Central memory CD4-positive, alpha-beta T cell (primary cell): ENCODE results near the gene CAPN5.
"Not testable (repeated sequence)": the region's sequence is repeated elsewhere in the genome, so short reads cannot be mapped to it uniquely, and the experiment has no call there.

Source experiments
- DNase-seq: peaks from one replicate; pipeline ENCODE4 v3.0.0; 2022
- total RNA-seq, 3 experiments: gene quantifications; one replicate each; lab custom pipeline; 2026; lab: John Stamatoyannopoulos, UW

The CAPN5 gene
- total RNA-seq: 0.21 to 3.9 (median 2.3) reads per million in 3 experiments

DNA sequence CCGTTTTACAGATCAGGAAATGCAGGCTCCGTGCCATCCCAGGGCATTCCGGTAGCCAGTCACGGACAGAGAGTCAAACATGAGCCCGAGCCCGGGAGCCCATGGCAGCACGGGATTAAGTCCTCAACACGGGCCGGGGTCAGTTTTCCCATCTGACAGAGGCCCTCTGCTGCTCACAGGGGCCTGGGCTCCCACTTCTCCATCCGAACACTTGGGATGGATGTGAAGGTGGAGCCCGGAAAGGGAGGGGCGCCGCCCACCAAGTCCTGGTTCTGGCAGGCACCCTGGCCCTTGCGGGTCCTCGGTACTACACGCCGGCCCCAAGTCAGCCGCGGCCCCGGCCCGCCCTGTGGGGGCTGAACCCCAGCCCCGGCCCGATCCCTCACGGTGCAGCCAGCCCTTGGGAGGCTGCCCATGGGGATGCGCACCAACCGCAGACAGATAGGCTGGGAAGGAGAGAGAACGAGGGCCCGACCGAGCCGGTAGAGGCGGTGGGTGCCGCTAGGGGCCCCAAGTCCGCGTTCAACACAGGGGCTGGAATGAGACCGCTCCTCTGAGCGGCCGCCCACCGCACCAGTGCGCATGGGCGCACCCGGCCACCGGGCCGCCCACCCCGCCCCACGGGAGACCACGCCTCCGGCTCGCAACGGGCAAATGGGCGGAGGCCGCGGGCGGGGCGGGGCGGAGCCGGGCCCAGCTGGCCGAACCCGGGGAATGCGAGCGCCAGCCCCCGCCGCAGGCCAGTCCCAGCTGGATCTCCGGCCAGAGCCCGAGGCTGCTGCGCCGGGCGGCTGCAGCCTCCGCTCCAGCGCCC lies at the start of gene CAPN5:
Gene CAPN5, plus strand, starts transcription at position 743 of the 814 bp plus-strand sequence. CDS start 17,916 bp downstream, outside the sequence.
- DNase-seq: peak; percentile 83

DNA sequence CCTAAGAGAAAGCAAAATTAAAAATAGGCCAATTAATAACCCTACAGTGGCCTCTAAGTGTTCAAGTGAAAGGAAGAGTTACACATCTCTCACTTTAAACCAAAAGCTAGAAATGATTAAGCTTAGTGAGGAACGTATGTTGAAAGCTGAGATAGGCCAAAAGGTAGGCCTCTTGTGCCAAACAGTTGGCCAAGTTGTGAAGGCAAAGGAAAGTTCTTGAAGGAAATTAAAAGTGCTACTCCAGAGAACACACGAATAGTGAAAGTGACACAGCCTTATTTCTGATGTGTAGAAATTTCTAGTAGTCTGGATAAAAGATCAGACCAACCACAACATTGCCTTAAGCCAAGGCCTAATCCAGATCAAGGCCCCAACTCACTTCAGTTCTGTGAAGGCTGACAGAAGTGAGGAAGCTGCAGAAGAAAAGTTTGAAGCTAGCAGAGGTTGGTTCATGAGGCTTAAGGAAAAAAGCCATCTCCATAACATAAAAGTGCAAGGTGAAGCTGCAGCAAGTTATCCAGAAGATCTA lies 48.3 kb upstream of the CAPN5 start:
- not testable (repeated sequence) for DNase-seq

DNA sequence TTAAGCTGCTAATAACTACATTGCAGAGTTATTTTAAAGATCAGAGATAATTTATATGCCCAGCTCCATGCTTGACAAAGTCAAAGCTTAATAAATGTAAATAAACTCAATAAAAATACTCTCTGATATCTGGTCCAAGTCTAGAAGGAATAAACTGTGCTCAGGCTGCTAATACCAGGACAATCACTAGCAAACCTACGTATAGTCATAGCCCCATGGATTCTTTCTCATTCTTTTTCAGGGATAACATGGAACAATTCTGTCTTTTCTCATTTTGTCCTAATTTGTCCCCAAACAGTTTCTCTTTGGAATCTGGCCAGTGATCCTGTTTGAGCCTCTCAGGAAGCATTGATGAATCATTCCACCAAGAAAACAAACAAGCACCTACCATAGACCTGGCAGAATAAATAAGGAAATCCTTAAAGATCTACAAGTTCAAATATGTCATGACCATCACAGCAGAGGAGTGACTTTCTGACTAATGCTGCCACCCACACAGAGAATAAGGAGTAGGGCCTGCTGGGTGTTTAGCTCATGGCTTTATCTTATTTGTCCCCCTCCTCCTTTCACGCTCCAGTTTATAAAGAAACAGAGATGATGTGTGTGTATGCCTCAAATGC lies 46.7 kb upstream of the CAPN5 start:
- DNase-seq: no peak

GRCh38 chr11:77020734-77021133 lies 46.0 kb upstream of the CAPN5 start:
- no peak for DNase-seq

GRCh38 chr11:77024745-77025144 lies 42.0 kb upstream of the CAPN5 start:
- DNase-seq: no peak

DNA sequence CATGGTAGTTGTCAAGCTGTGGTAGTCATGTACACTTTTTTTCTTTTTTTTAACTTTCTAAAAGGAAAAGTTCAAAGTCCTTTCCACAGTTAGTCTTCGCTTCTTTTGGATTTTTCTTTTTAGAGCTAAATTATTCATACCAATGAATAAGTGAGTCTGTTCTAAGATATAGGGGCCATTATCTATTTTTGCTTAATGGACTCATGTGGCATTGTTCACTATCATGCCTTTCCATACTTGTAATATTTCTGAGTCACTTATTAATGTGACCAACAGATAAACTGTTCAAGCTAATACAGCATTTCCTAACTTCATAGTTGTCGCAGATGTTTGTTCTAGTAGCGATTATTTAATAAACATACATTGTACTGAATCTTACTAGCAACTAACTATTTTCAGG lies 40.5 kb upstream of the CAPN5 start:
- DNase-seq: no peak

GRCh38 chr11:77026743-77027142 lies 40.0 kb upstream of the CAPN5 start:
- DNase-seq: no peak

- DNase-seq: no peak
Measured at GRCh38 chr11:77027275-77027674, 39.5 kb upstream of the CAPN5 start.

DNA sequence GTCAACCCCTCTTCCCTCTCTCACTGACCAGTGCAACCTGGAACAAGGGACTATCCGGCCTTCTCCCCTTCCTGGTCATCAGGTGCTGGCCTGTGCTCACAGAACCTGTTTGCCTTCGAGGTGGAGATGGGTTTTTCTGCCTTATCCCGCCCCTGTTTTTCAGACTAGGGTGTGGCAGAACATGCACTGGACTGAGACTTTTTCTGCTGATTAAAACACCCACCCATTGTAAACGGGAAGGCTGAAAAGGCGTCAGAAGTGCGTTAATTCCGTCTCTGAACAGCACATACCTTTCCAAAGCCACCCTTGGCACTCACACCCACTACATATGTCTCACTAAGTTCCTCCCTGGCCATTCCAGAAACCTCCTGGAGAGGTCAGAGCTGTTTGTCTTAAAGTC lies 36.9 kb upstream of the CAPN5 start:
- DNase-seq: no peak

GRCh38 chr11:77030834-77031414 lies 35.8 kb upstream of the CAPN5 start:
- no peak for DNase-seq

GRCh38 chr11:77031599-77031998 lies 35.2 kb upstream of the CAPN5 start:
- no peak for DNase-seq

DNA sequence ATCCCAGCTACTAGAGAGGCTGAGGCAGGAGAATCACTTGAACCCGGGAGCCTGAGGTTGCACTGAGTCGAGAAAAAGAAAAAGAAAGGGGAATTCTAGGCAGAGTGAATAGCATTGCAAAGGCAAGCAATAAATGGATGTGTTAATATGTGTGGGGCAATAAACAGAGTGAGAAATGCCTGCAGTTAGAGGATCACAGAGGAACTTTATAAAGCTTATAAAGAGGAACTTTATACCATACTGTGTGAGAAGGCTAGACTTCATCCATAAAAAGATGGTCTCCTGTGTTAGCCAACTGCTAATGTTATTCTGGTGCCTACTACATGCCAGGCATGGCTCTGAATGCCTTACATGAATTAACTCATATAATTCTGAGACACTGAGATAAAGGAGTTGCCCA lies 31.7 kb upstream of the CAPN5 start:
- no peak for DNase-seq

- no peak for DNase-seq
Measured at GRCh38 chr11:77035580-77035979, 31.2 kb upstream of the CAPN5 start.

GRCh38 chr11:77036398-77036797 lies 30.4 kb upstream of the CAPN5 start:
- DNase-seq: no peak

GRCh38 chr11:77037057-77037456 lies 29.7 kb upstream of the CAPN5 start:
- no peak for DNase-seq

DNA sequence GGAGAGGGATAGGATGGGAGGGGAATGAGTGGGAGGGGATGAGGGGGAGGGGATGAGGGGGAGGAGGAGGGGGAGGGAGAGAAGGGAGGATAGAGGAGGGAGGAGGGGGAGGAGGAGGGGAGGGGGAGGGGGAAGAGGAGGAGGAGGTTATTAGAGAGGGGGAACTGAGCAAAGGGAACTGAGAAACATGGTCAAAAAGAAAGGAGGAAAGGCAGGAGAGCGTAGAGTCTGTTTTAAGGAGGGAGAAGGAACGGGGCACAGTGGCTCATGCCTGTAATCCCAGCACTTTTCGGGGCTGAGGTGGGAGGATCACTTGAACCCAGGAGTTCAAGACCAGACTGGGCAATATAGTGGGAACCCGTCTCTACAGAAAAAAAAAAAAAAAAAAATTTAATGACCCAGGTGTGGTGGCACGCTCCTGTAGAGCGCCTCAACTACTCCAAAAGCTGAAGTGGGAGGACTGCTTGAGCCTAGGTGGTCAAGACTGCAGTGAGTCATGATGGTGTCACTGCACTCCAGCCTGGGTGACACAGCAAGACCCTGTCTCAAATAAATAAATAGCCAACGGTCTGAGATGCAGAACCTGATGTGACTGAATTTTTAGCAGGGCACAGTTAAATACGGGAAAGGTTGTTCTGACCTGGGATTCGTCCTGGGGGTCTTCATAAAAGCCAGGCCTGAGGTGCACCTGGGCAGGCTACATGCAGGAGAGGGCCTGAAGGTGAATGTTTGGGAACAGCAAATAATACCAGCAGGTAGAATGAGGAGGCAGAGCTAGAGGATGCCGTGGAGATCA lies 28.5 kb upstream of the CAPN5 start:
- DNase-seq: no peak

DNA sequence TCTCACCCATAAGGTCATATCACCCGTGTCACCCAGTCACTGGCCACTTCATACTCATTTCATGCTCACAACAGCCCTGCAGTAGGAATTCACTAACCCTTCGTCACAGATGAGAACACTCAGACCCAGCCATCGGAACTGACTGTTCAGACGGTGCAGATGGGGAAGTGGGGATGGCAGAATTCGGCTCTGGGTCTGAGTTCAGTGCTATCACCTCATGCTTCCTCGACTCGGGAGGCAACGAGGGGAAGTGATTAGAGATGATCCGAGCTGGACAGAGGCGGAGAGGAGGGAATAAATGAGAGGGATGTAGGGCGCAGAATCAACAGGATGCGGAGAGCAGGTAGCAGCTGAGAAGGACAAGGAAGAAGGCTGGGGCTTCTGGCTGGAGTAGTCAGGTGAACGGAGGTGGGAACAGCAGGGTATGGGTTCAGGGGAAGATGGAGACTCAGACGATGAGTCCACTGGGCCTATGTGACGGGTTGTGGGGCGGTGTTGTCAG lies 27.9 kb upstream of the CAPN5 start:
- DNase-seq: no peak

DNA sequence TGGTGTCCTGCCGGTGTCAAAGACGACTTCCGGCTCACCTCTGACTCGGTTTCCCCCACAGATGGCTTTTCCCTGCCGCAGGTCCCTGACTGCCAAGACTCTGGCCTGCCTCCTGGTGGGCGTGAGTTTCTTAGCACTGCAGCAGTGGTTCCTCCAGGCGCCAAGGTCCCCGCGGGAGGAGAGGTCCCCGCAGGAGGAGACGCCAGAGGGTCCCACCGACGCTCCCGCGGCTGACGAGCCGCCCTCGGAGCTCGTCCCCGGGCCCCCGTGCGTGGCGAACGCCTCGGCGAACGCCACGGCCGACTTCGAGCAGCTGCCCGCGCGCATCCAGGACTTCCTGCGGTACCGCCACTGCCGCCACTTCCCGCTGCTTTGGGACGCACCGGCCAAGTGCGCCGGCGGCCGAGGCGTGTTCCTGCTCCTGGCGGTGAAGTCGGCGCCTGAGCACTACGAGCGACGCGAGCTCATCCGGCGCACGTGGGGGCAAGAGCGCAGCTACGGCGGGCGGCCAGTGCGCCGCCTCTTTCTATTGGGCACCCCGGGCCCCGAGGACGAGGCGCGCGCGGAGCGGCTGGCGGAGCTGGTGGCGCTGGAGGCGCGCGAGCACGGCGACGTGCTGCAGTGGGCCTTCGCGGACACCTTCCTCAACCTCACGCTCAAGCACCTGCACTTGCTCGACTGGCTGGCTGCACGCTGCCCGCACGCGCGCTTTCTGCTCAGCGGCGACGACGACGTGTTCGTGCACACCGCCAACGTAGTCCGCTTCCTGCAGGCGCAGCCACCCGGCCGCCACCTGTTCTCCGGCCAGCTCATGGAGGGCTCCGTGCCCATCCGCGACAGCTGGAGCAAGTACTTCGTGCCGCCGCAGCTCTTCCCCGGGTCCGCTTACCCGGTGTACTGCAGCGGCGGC lies 27.0 kb upstream of the CAPN5 start:
- peak; percentile 6 for DNase-seq

DNA sequence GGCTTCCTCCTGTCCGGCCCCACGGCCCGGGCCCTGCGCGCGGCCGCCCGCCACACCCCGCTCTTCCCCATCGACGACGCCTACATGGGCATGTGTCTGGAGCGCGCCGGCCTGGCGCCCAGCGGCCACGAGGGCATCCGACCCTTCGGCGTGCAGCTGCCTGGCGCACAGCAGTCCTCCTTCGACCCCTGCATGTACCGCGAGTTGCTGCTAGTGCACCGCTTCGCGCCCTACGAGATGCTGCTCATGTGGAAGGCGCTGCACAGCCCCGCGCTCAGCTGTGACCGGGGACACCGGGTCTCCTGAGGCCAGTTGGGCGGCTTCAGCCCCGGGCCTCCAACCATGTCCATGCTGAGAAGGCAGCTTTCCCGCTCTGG lies 26.4 kb upstream of the CAPN5 start:
- no peak for DNase-seq

DNA sequence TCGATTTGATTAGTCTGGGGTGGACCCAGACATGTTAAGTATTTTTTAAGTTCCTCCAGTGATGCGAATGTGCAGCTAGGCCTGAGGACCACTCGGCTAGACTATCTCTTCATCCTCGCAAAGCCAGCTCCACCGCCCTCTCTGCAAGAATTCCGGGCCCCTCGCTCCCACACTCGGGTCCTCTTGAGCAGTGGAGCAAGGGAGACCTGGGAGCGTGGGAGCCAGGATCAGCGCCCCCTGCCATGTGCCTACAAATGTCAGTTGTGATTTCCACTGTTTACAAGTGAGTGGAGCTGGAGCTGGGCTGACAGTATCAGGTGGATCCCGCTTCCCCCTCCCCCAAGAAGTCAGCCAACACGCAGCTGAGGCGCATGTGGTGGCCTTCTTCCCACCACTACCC lies 25.9 kb upstream of the CAPN5 start:
- no peak for DNase-seq

GRCh38 chr11:77042111-77042726 lies 24.6 kb upstream of the CAPN5 start:
- no peak for DNase-seq
